ENCODE results near the gene GLB1L2.

GLB1L2 gene

DNA sequence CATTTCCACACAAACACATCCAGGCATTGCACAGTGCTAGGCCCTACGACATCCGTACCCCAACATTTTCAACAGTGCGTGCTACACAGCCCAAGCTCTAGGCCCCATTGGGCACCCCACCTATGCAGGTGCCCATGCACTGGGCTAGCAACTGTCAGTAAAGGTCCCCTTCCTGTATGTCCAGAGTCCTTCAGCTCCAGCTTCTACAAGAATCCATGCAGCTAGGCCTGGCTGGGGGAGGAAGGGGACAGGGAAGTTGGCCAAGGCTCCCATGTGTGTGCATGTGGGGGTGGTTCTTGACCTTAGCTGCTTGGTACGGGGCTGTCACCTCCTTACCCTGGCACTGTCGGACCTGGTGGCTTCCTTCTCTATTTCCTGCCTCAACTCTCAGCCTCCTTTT, 79.0 kb downstream of the GLB1L2 start:
- peaks cover 14% of the 10 kb centered on the region for H4K20me1 ChIP-seq (ENCODE audit: insufficient read depth, low read length)
- DNase-seq: no peak
- no peaks in the 10 kb centered on the region for H3K79me2 ChIP-seq (ENCODE audit: insufficient read depth, low read length)
- no peak overlapping the region for H3K27ac ChIP-seq (ENCODE audit: low read length)
- peaks cover 48% of the 10 kb centered on the region for H3K27me3 ChIP-seq (ENCODE audit: insufficient read depth, low read length, poor library complexity)
- H2AFZ ChIP-seq (ENCODE audit: low read depth, low read length): no peak overlapping the region
- H3K4me3 ChIP-seq (ENCODE audit: low read depth in 1 of 2, low read length in 2 of 2): no peak overlapping the region
- no peaks in the 10 kb centered on the region for H3K4me1 ChIP-seq (ENCODE audit: insufficient read depth, low read length)
- H3K9me3 ChIP-seq (ENCODE audit: insufficient read depth, low read length, severe bottlenecking): no peaks in the 10 kb centered on the region
- TF ChIP-seq EZH2 (IDR thresholded peaks at IDR 0.05; ENCODE audit: borderline replicate concordance, low read depth, low read length, severe bottlenecking): no peak
- TF ChIP-seq, protein P1, sequence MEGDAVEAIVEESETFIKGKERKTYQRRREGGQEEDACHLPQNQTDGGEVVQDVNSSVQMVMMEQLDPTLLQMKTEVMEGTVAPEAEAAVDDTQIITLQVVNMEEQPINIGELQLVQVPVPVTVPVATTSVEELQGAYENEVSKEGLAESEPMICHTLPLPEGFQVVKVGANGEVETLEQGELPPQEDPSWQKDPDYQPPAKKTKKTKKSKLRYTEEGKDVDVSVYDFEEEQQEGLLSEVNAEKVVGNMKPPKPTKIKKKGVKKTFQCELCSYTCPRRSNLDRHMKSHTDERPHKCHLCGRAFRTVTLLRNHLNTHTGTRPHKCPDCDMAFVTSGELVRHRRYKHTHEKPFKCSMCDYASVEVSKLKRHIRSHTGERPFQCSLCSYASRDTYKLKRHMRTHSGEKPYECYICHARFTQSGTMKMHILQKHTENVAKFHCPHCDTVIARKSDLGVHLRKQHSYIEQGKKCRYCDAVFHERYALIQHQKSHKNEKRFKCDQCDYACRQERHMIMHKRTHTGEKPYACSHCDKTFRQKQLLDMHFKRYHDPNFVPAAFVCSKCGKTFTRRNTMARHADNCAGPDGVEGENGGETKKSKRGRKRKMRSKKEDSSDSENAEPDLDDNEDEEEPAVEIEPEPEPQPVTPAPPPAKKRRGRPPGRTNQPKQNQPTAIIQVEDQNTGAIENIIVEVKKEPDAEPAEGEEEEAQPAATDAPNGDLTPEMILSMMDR (IDR thresholded peaks at IDR 0.05; ENCODE audit: borderline replicate concordance, extremely low read depth, low read length, poor library complexity, severe bottlenecking): no peak
- H3K9ac ChIP-seq (ENCODE audit: low read depth, low read length): no peak overlapping the region
- no peaks in the 10 kb centered on the region for H3K36me3 ChIP-seq (ENCODE audit: insufficient read depth, low read length)
- no peak overlapping the region for H3K4me2 ChIP-seq (ENCODE audit: insufficient read depth, low read length)
- no peak for ATAC-seq (ENCODE audit: insufficient read depth, low read depth)

DNA sequence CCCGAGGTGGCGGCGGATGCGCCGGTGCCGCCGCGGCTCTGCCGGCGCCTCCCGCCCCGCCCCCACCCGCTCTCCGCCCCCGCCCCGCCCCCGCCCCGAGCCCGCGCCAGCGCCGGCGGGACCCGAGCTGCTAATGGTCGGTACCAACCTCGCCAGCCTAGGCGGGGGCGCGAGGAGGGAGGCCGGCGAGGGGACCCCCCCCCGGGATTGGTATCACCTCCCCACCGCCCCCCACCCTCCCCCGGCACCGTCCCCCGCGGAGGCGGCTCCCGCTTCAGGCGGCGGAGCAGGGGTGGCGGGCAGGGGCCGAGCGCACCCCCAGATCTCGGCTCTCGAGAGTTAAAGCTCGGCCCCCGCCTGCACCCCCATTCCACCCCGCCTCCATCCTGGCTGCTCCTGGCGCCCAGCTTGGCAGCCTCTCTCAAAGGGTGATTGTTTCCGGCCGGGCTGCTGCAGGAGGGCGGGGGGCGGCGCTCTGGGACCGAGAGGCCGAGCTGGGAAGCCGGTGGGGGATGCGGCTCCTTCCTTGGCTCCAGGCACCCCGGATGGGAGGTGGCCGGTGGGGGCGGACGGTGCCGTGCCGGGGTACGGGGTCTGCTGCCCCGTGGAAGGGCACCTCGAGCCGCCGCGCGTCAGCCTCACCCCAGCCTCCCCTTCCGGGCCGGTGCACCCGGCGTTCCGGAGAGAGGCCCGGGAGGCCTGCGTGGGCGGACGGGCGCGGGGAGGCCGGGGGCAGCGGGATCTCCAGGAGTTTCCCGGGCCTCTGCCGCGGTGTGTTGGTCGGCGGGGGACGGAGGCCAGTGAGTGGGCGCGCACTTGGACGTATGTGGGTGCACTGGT, 80.6 kb downstream of the GLB1L2 start, which contains the start of gene B3GAT1:
Gene B3GAT1, minus strand, starts transcription at position 40 of the 840 bp plus-strand sequence. CDS start 24,583 bp downstream, outside the sequence.
- Histone ChIP-seq H2AFZ (ENCODE audit: low read depth, low read length) (no peak within 1 kb of the TSS), H3K9ac (ENCODE audit: low read depth, low read length) (no peak within 1 kb of the TSS), H3K4me1 (ENCODE audit: insufficient read depth, low read length) (no peaks in the 10 kb centered on the region), H3K36me3 (ENCODE audit: insufficient read depth, low read length) (no peaks in the 10 kb centered on the region), H3K27me3 (ENCODE audit: insufficient read depth, low read length, poor library complexity) (peaks cover 50% of the 10 kb centered on the region), H3K27ac (ENCODE audit: low read length) (no peak within 1 kb of the TSS), H4K20me1 (ENCODE audit: insufficient read depth, low read length) (peaks cover 14% of the 10 kb centered on the region), H3K79me2 (ENCODE audit: insufficient read depth, low read length) (no peaks in the 10 kb centered on the region), H3K4me2 (ENCODE audit: insufficient read depth, low read length) (no peak within 1 kb of the TSS), H3K4me3 (ENCODE audit: low read depth in 1 of 2, low read length in 2 of 2) (no peak within 1 kb of the TSS), H3K9me3 (ENCODE audit: insufficient read depth, low read length, severe bottlenecking) (no peaks in the 10 kb centered on the region)
- DNase-seq (no peak), ATAC-seq (ENCODE audit: insufficient read depth, low read depth) (no peak; the same call in 2 of the 3 replicates)
- no peak for TF ChIP-seq EZH2 (IDR thresholded peaks at IDR 0.05; ENCODE audit: borderline replicate concordance, low read depth, low read length, severe bottlenecking)
- TF ChIP-seq, protein P1 (IDR thresholded peaks at IDR 0.05; ENCODE audit: borderline replicate concordance, extremely low read depth, low read length, poor library complexity, severe bottlenecking): no peak

- H2AFZ ChIP-seq (ENCODE audit: low read depth, low read length): no peak overlapping the region
- peaks cover 53% of the 10 kb centered on the region for H3K27me3 ChIP-seq (ENCODE audit: insufficient read depth, low read length, poor library complexity)
- H3K9ac ChIP-seq (ENCODE audit: low read depth, low read length): no peak overlapping the region
- no peak overlapping the region for H3K4me2 ChIP-seq (ENCODE audit: insufficient read depth, low read length)
- no peaks in the 10 kb centered on the region for H3K36me3 ChIP-seq (ENCODE audit: insufficient read depth, low read length)
- no peak overlapping the region for H3K4me3 ChIP-seq (ENCODE audit: low read depth in 1 of 2, low read length in 2 of 2)
- no peaks in the 10 kb centered on the region for H3K4me1 ChIP-seq (ENCODE audit: insufficient read depth, low read length)
- H4K20me1 ChIP-seq (ENCODE audit: insufficient read depth, low read length): peaks cover 14% of the 10 kb centered on the region
- no peak for ATAC-seq (ENCODE audit: insufficient read depth, low read depth)
- TF ChIP-seq EZH2 (IDR thresholded peaks at IDR 0.05; ENCODE audit: borderline replicate concordance, low read depth, low read length, severe bottlenecking): no peak
- TF ChIP-seq, protein P1 (IDR thresholded peaks at IDR 0.05; ENCODE audit: borderline replicate concordance, extremely low read depth, low read length, poor library complexity, severe bottlenecking): no peak
- no peak for DNase-seq
- no peak overlapping the region for H3K27ac ChIP-seq (ENCODE audit: low read length)
- no peaks in the 10 kb centered on the region for H3K79me2 ChIP-seq (ENCODE audit: insufficient read depth, low read length)
- H3K9me3 ChIP-seq (ENCODE audit: insufficient read depth, low read length, severe bottlenecking): no peaks in the 10 kb centered on the region
Observed at GRCh38 chr11:134413043-134413825, 81.4 kb downstream of the GLB1L2 start.

All from DND-41 (cell line).